GM18502 (cell line): ENCODE data around the gene ERMARD.
A peak's percentile ranks its signal among the peaks of the same experiment; 100 is the strongest.

ENCODE experiments used
- ATAC-seq: cut with Tn5 transposase; IDR thresholded peaks from one replicate; pipeline ENCODE4 v1.9.1; 2021; ENCODE audit warnings: mild to moderate bottlenecking; ENCODE audit not compliant: unreplicated experiment, poor library complexity

Gene ERMARD

DNA sequence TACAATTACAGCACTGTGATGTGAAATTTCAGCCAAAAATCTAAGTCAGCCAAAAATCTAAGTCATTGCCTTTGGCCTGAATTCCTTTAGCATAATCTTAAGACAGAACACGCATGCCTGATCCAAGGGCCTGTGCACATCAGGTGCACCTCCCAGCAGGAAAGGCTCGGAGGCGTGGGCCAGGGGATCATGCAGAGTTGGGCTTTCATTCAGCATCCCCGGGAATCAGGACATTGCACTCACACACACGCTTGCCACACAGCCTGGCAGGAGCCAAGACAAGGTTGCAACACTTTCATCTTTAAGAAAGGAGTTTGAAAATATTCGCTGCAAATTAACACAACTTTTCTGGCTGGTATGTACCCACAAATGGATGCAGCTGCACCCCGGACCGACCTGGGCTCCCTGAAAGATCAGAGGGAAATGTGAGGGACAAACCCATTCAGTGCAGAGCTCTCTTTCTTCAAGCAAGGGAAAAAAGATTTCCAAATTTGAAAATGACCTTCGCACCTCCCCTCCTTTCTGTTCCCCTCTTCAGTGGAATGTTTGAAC, 48.8 kb downstream of the ERMARD start:
- ATAC-seq = no peak

DNA sequence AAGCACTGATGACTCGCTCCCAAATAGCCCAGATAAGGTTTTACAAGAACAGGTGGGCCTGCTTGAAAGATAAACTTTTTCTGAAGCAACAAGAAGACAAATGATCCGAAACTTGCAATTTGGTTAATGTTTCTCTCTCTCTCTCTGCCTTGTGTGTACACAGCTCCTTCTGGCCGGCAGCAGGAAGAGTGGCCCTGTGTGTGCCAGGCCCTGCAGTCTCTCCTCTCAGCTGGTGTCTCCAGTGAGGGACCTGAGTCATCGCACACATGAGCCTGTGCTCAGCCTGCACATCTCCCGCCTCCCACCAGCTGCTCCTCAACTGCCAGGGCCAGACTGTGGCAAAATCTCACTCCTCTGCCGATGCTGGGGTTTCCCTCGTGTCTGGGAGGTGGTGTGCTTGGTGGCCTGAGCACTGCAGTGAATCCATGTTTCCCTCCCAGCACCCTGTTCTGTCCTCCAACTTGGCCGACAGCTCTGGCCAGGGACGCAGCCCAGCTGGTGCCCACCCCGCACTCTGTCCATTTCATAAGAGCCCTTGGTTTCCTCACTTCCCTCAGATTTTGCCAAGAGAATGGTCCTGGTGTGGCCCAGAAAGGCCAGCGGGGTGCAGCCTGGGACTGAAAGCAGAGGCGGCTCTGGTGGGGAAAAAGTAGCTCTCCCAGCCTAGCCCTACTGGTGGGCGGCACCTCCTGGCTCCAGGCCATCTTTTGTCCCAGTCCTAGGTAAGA, 49.4 kb downstream of the ERMARD start:
- ATAC-seq = no peak

DNA sequence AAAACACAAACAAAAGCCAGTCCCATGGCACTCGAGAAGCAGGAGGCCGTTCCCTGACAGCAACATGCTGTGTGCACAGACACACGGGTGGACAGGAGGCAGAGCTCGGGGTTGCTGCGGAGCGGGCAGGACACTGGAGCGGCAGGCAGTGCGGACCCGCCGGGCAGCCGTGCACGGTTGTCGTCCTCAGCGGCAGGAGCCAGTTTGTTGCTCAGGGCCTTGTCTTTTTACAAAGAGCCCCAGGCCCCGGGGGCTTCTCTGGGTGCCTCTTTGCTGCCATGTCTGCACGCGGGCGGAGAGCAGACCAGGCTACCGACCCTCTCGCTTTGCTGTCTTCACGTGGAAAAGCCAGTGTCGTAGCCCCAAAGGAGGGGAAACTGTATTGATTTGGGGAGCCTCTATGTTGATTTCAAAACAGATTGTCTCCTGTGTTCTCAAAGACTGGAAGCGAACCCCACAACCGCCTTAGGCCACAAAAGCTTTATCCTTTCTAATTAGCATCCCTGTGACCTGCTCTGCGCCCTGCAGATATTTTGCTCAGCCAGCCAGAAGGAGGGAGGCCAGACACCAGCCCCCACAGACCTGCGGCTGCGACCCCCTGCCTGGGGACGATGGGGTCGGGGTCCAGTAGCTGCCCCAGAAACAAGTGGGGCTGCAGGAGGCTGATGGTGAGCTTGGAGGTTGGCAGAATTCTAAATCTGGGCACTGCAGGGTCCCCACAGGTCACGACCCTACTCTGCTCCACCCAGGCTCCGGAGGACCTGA, 50.2 kb downstream of the ERMARD start:
- no peak for ATAC-seq

DNA sequence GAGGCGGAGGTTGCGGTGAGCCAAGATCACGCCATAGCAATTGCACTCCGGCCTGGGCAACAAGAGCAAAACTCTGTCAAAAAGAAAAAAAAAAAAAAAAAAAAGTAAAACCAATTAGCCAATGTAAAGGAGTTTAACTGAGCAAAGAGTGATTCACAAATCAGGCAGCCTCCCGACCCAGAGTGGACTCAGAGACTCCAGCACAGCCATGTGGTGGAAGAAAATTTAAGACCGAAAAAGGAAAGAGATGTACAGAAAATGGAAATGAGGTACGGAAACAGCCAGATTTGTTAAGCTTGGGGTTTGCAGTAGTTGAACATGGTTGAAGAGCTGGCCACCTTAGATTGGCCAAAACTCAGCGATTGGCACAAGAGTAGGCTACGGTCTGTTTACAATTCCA, 51.4 kb downstream of the ERMARD start:
- no peak for ATAC-seq

DNA sequence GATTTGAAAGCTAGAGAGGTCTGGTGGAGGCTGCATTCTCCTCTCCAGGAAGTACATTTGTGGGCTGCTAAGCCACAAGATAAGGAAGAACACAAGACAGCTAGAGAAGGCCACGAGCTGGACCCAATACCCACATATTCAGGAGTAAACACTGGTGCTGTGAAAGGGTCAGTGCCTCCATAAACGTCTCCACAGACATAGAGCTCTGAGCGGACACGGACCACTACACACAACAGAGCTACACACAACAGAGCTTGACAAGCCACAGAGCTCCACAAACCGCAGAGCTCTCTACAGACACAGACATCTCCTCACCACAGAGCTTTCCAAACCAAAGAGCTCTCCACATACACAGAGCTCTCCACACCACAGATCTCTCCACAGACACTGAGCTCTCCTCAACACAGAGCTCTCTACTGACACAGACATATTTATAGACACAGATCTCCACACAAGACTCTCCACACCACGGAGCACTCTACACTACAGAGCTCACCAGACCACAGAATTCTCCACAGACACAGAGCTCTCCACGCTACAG, 51.9 kb downstream of the ERMARD start:
- ATAC-seq = peak; percentile 45

DNA sequence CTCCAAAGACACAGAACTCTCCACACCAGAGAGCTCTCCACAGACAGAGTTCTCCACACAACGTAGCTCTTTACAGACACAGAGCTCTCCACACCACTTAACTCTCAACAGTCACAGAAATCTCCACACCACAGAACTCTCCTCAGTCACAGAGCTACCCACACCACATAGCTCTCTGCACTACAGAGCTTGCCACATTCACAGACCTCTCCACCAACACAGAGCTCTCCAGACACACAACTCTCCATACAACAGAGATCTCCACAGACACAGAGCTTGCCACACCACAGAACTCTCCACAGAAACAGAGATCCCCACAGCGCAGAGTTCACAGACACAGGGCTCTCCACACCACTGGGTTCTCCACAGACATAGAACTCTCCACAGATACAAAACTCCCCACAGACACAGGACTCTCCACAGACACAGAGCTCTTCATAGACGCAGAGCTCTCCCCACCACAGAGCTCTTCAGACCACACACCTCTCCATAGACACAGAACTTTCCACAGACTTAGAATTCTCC, 52.5 kb downstream of the ERMARD start:
- no peak for ATAC-seq

DNA sequence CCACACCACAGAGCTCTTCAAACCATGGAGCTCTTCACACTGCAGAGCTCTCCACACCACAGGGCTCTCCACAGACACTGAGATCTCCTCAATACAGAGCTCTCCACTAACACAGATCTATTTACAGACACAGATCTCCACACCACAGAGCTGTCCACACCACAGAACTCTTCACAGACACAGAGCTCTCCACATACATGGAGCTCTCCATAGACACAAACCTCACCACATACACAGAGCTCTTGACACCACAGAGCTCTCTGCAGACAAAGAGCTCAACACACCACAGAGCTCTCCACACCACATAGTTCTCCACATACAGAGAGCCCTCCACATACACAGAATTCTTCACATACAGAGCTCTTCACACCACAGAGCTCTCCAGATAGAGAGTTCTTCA, 53.0 kb downstream of the ERMARD start:
- no peak for ATAC-seq

DNA sequence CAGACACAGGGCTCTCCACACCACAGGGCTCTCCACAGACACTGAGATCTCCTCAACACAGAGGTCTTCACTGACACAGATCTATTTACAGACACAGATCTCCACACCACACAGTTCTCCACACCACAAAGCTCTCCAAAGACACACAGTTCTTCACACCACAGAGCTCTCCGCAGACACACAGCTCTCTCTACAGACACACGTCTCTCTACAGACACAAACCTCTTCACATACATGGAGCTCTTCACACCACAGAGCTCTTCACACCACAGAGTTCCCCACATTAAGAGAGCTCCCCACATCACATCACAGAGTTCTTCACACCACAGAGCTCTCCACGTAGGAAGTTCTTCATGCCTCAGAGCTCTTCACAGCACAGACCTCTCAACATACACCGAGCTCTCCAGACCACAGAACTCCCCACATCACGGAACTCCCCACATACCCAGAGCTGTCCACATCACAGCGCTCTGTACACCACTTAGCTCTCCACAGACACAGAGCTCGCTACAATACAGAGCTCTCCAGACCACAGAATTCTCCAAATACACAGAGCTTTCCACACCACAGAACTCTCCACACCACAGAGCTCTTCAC, 53.9 kb downstream of the ERMARD start:
- ATAC-seq = no peak

DNA sequence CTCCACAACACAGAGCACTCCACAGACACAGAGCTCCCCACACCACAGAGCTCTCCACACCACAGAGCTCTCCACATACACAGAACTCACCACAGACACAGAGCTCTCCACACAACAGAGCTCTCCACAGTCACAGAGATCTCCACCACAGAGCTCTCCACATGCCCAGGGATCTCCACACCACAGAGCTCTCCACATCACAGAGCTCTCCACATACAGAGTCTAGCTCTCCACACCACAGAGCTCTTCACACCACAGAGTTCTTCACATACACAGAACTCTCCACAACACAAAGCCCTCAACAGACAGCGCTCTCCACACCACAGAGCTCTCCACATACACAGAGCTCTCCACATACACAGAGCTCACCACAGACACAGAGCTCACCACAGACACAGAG, 55.3 kb downstream of the ERMARD start:
- no peak for ATAC-seq

DNA sequence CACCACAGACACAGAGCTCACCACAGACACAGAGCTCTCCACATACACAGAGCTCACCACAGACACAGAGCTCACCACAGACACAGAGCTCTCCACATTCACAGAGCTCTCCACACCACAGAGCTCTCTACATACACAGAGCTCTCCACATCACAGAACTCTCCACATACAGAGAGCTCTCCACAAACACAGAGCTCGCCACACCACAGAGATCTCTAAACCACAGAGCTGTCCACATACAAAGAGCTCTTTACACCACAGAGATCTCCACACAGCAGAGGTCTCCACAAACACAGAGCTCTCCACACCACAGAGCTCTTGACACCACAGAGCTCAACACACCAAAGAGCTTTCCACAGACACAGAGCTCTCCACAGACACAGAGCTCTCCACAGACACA, 55.8 kb downstream of the ERMARD start:
- no peak for ATAC-seq

DNA sequence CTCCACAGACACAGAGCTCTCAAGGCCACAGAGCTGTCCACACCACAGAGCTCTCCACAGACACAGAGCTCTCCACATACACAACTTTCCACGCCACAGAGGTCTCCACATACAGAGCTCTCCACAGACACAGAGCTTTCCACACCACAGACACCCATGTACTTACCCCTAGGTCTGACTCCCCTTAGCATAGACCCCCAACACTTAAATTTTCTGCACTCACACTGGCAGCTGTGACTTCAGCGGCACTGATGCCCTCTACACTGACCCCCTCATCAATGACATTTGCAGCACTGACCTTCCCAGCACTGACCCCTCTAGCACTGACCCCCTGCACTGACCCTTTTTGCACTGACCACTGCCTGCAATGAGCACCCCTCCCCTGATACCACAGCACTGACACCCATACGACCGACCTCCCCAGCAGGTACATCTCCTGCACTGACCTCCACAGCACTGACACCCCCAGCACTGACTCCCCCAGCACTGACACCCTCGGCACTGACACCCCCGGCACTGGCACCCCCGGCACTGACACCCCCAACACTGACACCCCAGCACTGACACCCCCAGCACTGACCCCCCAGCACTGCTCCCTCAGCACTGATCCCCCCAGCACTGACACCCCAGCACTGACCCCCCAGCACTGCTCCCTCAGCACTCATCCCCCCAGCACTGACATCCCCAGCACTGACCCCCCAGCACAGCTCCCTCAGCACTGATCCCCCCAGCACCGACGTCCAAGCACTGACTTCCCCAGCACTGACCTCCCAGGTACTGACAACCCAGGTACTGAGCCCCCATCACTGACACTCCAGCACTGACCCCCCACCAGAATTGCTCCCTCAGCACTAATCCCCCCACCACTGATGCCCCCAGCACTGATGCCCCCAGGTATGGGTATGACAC, 56.5 kb downstream of the ERMARD start:
- no peak for ATAC-seq

DNA sequence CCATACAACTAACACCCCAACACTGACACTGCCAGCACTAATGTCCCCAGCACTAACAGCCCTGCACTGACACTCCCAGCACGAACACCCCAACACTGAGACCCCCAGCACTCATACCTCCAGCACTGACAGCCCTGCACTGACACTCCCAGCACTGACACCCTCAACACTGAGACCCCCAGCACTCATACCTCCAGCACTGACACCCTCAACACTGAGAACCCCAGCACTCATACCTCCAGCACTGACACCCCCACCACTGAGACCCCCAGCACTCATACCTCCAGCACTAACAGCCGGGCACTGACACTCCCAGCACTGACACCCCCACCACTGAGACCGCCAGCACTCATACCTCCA, 57.2 kb downstream of the ERMARD start:
- no peak for ATAC-seq

DNA sequence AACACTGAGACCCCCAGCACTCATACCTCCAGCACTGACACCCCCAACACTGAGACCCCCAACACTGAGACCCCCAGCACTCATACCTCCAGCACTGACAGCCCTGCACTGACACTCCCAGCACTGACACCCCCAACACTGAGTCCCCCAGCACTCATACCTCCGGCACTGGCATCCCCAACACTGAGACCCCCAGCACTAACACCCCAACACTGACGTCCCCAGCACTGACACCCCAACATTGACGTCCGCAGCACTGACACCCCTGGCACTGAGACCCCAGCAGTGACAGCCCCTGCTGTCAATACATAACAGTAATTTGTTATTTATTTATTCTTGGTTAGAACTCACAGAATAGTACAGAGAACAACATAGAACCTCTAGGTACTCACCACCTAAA, 58.0 kb downstream of the ERMARD start:
- no peak for ATAC-seq

DNA sequence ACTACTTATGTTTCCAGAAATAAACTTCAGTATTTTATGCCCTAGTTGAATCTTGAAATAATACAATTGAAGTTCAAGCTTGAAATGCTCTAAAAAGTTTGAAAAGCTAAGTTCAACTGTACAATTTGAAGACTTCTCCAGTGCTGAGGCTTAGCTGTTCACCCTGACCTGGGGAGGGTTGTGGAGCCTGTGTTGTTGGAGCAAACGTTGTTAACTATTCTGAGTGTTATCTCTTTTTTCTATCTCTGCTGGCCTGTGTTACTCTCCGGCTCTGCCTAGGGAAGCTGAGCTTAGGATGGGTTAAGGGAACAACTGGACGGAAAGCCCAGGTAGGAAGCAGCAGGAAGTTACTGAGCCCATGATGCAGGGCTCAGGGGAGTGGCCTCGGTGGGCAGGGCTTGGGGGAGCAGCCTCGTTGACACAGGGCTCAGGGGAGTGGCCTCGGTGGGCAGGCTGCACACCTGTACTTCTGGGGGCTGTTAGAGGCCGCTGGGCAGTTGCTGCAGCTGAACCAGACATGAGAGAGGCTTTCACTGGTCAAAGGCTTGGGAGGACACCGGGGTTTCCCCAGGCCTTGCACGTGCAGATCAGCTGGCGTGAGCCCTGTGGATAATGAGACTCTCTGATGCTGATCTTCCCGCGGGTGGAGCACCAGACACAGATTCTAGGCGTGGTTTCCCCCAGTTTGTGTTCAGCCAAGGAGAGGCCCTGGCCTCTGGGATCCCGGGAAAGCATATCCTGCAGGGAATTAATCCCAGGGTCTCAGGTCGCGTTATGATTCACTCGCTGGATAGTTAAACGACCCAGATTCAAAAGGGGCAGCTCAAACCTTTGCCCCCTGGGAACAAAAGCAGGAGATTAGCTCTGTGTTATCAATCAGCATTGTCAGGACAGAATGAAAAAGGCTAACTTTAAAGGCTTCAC, 58.9 kb downstream of the ERMARD start:
- ATAC-seq = no peak

DNA sequence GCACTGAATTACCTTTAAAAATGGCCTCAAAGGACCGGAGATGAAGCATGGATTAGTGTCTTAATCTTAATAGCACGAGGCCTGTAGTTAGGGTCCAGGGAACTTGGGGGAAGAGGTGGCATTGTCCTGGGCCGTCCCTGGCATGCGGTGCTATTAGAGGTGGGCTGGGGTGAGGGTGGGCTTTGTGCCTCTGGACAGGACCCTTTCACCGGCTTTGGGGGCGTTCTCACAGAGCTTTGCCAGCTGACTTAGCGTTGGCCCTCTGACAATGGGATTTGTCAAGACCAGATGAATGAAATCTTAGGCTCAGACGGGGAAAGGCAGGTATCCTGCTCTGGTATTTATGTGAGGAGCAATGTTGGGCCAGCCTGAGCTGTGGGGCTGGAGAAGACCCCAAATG, 59.6 kb downstream of the ERMARD start:
- no peak for ATAC-seq

DNA sequence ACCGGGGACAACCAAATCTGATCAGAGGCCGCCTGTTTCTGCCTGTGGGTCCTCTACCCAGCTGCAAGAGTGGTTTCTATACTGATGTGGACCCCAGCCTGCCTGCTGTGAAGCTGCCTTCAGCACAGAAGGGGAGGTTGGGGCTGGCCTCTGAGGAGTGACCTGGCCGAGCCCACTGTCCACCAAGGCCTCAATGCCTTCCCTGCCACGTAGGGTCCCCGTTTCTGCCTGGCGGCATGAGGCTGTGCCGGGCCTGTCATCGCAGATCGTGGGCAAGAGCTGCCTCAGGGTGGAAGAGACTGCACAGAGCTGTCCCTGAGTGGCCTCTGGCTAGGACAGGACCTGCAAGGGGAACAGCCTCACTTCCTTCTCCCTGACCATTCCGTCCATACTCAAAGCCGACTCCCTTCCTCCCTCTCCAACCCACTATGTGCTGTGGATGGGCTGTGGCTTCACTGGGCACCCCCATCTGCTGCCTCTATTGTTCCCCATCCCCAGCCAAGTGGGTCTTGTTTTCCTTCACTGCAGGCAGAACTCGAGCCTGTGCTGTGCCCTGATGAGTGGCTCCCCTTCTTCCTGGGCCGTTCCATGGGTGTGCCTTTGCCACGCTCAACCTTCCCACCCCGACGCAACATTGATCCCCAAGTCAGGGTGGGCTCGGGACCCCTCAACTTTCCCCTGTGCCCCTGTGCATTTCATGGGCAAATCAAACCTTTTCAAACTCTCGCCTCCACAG, 60.3 kb downstream of the ERMARD start:
- no peak for ATAC-seq

DNA sequence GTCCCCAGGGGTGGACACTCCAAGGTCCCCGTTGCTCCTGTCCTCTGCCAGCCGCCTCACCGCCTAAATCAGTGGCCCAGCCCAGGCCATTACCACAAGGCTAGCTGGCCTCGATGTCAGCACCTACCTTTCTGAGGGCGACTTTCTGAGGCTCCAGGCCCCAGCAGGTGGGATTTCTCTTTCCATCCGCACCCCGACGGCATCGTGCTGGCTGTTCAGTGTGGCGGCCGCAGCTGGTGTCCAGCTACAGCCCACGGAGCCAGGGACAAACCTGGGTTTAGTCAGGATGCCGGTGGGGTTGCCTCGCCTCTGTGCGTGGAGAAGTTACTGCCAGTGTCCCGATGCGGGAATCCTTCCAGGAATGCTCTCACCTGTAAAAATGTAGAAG, 60.8 kb downstream of the ERMARD start:
- ATAC-seq = no peak

DNA sequence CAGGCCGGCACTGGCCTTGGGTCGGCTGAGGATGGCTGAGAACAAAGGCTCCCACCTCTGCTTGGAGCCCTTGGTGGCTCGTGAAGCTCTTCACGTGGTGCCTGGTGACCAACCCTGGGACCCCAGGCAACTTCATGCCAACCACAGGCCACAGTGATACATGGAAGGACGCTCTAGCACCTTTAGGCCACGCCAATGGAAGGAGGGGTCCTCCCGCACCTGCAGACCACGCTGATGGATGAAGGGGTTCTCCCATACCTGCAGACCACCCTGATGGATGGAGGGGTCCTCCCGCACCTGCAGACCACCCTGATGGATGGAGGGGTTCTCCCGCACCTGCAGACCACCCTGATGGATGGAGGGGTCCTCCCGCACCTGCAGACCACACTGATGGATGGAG, 62.5 kb downstream of the ERMARD start:
- ATAC-seq = no peak
